OCI-LY7 (cell line): Measurements from ENCODE around the gene CAPZB. TPM values are rescaled to one million over a fixed set of nuclear protein-coding genes. Genes with fewer than 3 reads are reported as not detected.

Experiments
- BruUV-seq: library from RNA; stranded (reverse); fragments of 400-500 nt; replicated peaks from 2 replicates; lab custom pipeline; 2021; lab: Mats Ljungman, UMichigan
- CTCF ChIA-PET: fragments of 300-600 bp; sonication (Branson Sonifier 250); formaldehyde crosslinking; loops from one replicate; lab custom pipeline; 2022; ENCODE audit warnings: antibody characterized with exemption; ENCODE audit not compliant: unreplicated experiment; lab: Charles Lee
- POLR2A ChIA-PET: fragments of 300-600 bp; sonication (Branson Sonifier 250); formaldehyde crosslinking; loops from one replicate; lab custom pipeline; 2022; ENCODE audit warnings: antibody characterized with exemption; lab: Charles Lee
- DNase-seq: peaks from one replicate; pipeline ENCODE4 v3.0.0-alpha.2; 2015; ENCODE audit warnings: low spot score
- H2AFZ ChIP-seq: fragments of 200-600 bp; sonication (generic), shearing (Covaris generic); 2 replicates; pipeline ENCODE4 v1.6.1; 2014; ENCODE audit warnings: mild to moderate bottlenecking, antibody characterized with exemption, low read length, moderate library complexity
- H3K27ac ChIP-seq: fragments of 200-600 bp; sonication (generic); 2 replicates; pipeline ENCODE4 v1.5.1; 2014; ENCODE audit warnings: mixed run types, low read depth, mild to moderate bottlenecking, moderate library complexity, low read length, inconsistent platforms; ENCODE audit not compliant: poor library complexity, severe bottlenecking
- H3K36me3 ChIP-seq: fragments of 200-600 bp; sonication (generic); 2 replicates; pipeline ENCODE4 v1.6.1; 2014; ENCODE audit warnings: mild to moderate bottlenecking, antibody characterized with exemption, low read length, moderate library complexity, mixed read lengths; ENCODE audit not compliant: insufficient read depth
- H3K4me1 ChIP-seq: fragments of 200-600 bp; sonication (generic); 2 replicates; pipeline ENCODE4 v1.5.1; 2014; ENCODE audit warnings: mild to moderate bottlenecking, low read length; ENCODE audit not compliant: insufficient read depth, poor library complexity, severe bottlenecking
- H3K4me2 ChIP-seq: fragments of 200-600 bp; sonication (generic); 2 replicates; pipeline ENCODE4 v1.6.1; 2014; ENCODE audit warnings: mild to moderate bottlenecking, low read length
- H3K4me3 ChIP-seq: fragments of 200-600 bp; sonication (generic); 2 replicates; pipeline ENCODE4 v1.5.1; 2014; ENCODE audit warnings: mild to moderate bottlenecking, low read depth, low read length; ENCODE audit not compliant: poor library complexity, severe bottlenecking
- H3K79me2 ChIP-seq: fragments of 200-600 bp; sonication (generic); 2 replicates; pipeline ENCODE4 v1.6.1; 2016; ENCODE audit warnings: low read depth, mild to moderate bottlenecking, low read length, moderate library complexity, mixed read lengths; ENCODE audit not compliant: insufficient read depth
- H3K9me2 ChIP-seq: fragments of 200-600 bp; sonication (generic); 2 replicates; pipeline ENCODE4 v1.6.1; 2016; ENCODE audit warnings: mild to moderate bottlenecking, low read length, mixed read lengths; ENCODE audit not compliant: insufficient read depth
- H3K9me3 ChIP-seq: fragments of 200-600 bp; sonication (generic); 2 replicates; pipeline ENCODE4 v1.6.1; 2014; ENCODE audit warnings: mild to moderate bottlenecking, mixed run types, low read length, mixed read lengths
- H4K20me1 ChIP-seq: fragments of 200-600 bp; sonication (generic); 2 replicates; pipeline ENCODE4 v1.6.1; 2014; ENCODE audit warnings: mild to moderate bottlenecking, antibody characterized with exemption, low read length, moderate library complexity, mixed read lengths; ENCODE audit not compliant: insufficient read depth
- EZH2phosphoT487 ChIP-seq: fragments of 200-600 bp; sonication (generic); IDR thresholded peaks from 2 replicates; pipeline ENCODE4 v1.6.1; 2018; ENCODE audit warnings: low read depth, borderline replicate concordance, mild to moderate bottlenecking, mixed run types, antibody characterized with exemption, low read length, moderate library complexity, mixed read lengths
- intact Hi-C: fragments of 100-400 bp; cut with micrococcal nuclease; formaldehyde crosslinking; loops from one replicate; pipeline ENCODE4 v1.10.0; 2022; ENCODE audit not compliant: unreplicated experiment
- total RNA-seq, 2 experiments: library from RNA; depleted of rRNA in 1 of 2; stranded (reverse); fragments of >200 nt in 1 of 2; shearing (Covaris generic) in 1 of 2; gene quantifications; 2 replicates each; pipeline ENCODE4 v1.2.3, GENCODE V29; 2014 to 2022
- TF ChIP-seq, protein P1 (sequence below): fragments of 200-600 bp; sonication (generic); conservative IDR thresholded peaks from 2 replicates; pipeline ENCODE4 v1.5.1; 2014; ENCODE audit warnings: mild to moderate bottlenecking, antibody characterized with exemption, low read length, moderate library complexity, mixed read lengths

Gene CAPZB
- total RNA-seq, 2 experiments from 2014 or later, result 61.3 to 187 TPM

DNA sequence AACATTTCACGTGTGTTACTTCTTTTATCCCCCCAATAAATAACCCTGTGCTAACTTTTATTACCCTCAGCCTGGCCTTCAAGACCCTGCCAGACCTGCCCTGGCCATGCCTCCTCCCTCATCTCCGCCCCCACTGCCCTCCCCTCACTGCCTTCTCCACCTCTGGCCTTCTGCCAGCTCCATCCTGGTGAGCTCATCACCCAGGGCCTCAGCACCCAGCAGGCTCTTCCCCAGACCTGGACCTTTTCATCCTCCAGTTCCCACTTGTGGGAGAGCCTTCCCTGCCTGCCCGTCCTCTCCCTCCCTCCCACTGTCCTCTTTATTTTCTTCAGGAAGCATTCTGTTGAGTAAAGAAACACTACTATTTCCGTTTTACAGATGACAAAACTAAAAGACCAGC lies 101.2 kb downstream of the CAPZB start:
- no TSS peak for BruUV-seq
- Histone ChIP-seq H3K36me3 (peaks cover 42% of the 10 kb centered on the region), H3K4me2 (no peak overlapping the region), H3K79me2 (no peaks in the 10 kb centered on the region), H4K20me1 (no peaks in the 10 kb centered on the region), H3K9me3 (no peaks in the 10 kb centered on the region), H3K9me2 (no peaks in the 10 kb centered on the region), H3K4me3 (no peak overlapping the region), H3K4me1 (no peaks in the 10 kb centered on the region), H3K27ac (no peak overlapping the region), H2AFZ (no peak overlapping the region)
- CTCF ChIA-PET, result no interaction called here
- POLR2A ChIA-PET, result interaction anchor here (1.0 kb wide), 1 partner anchor 29 kb away, joined by 4 read pairs; no protein-coding TSS in a partner anchor
- TF ChIP-seq, protein P1, sequence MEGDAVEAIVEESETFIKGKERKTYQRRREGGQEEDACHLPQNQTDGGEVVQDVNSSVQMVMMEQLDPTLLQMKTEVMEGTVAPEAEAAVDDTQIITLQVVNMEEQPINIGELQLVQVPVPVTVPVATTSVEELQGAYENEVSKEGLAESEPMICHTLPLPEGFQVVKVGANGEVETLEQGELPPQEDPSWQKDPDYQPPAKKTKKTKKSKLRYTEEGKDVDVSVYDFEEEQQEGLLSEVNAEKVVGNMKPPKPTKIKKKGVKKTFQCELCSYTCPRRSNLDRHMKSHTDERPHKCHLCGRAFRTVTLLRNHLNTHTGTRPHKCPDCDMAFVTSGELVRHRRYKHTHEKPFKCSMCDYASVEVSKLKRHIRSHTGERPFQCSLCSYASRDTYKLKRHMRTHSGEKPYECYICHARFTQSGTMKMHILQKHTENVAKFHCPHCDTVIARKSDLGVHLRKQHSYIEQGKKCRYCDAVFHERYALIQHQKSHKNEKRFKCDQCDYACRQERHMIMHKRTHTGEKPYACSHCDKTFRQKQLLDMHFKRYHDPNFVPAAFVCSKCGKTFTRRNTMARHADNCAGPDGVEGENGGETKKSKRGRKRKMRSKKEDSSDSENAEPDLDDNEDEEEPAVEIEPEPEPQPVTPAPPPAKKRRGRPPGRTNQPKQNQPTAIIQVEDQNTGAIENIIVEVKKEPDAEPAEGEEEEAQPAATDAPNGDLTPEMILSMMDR, result no peak
- TF ChIP-seq EZH2phosphoT487, result no peak
- intact Hi-C loops, result no loop called here
- no peak for DNase-seq

- Histone ChIP-seq H3K79me2 (no peaks in the 10 kb centered on the region), H3K27ac (no peak overlapping the region), H3K4me1 (no peaks in the 10 kb centered on the region), H3K9me3 (no peaks in the 10 kb centered on the region), H3K9me2 (no peaks in the 10 kb centered on the region), H3K4me2 (no peak overlapping the region), H3K36me3 (peaks cover 58% of the 10 kb centered on the region), H2AFZ (no peak overlapping the region), H4K20me1 (no peaks in the 10 kb centered on the region), H3K4me3 (no peak overlapping the region)
- intact Hi-C loops, result no loop called here
- no TSS peak for BruUV-seq
- ChIA-PET CTCF (no interaction called here), POLR2A (no interaction called here)
- TF ChIP-seq, protein P1, result no peak
- no peak for TF ChIP-seq EZH2phosphoT487
- no peak for DNase-seq
These were observed 103.1 kb downstream of the CAPZB start for GRCh38 chr1:19382222-19382621.

GRCh38 chr1:19381261-19381660 lies 104.1 kb downstream of the CAPZB start:
- POLR2A ChIA-PET, result no interaction called here
- DNase-seq, result no peak
- BruUV-seq, result no TSS peak
- H3K4me3 ChIP-seq, result no peak overlapping the region
- H3K36me3 ChIP-seq, result peaks cover 67% of the 10 kb centered on the region
- no peaks in the 10 kb centered on the region for H3K9me3 ChIP-seq
- H3K9me2 ChIP-seq, result no peaks in the 10 kb centered on the region
- no peaks in the 10 kb centered on the region for H3K4me1 ChIP-seq
- intact Hi-C loops, result no loop called here
- H3K27ac ChIP-seq, result no peak overlapping the region
- H4K20me1 ChIP-seq, result no peaks in the 10 kb centered on the region
- H3K4me2 ChIP-seq, result no peak overlapping the region
- CTCF ChIA-PET, result no interaction called here
- no peaks in the 10 kb centered on the region for H3K79me2 ChIP-seq
- H2AFZ ChIP-seq, result no peak overlapping the region
- TF ChIP-seq, protein P1, result no peak
- TF ChIP-seq EZH2phosphoT487, result no peak
